Bone marrow (tissue), 2 donors: Measurements from ENCODE around the gene GTF2F1.
"Not testable (repeated sequence)": the region's sequence is repeated elsewhere in the genome, so short reads cannot be mapped to it uniquely, and the experiment has no call there.

ENCODE experiments used
- DNase-seq, 2 donors: peaks; one replicate each; lab custom pipeline; 2025; lab: John Stamatoyannopoulos, UW

The GTF2F1 gene

GRCh38 chr19:6417713-6418561 lies 25.0 kb upstream of the GTF2F1 start:
- DNase-seq, result no peak

GRCh38 chr19:6416658-6417405 lies 23.9 kb upstream of the GTF2F1 start:
- DNase-seq, result no peak

- no peak for DNase-seq
These were observed 22.7 kb upstream of the GTF2F1 start for GRCh38 chr19:6415591-6416190.

GRCh38 chr19:6414793-6415590 lies 22.0 kb upstream of the GTF2F1 start:
- DNase-seq, result no peak

GRCh38 chr19:6413721-6414643 lies 21.0 kb upstream of the GTF2F1 start:
- no peak for DNase-seq

GRCh38 chr19:6413291-6413690 lies 20.3 kb upstream of the GTF2F1 start:
- DNase-seq, result no peak

GRCh38 chr19:6412447-6413091 lies 19.6 kb upstream of the GTF2F1 start:
- no peak for DNase-seq

GRCh38 chr19:6412061-6412446 lies 19.1 kb upstream of the GTF2F1 start:
- DNase-seq, result no peak

GRCh38 chr19:6409346-6409745 lies 16.4 kb upstream of the GTF2F1 start:
- DNase-seq, result no peak

GRCh38 chr19:6406401-6406800 lies 13.4 kb upstream of the GTF2F1 start:
- no peak for DNase-seq

- no peak for DNase-seq
These were observed 10.1 kb upstream of the GTF2F1 start for GRCh38 chr19:6402837-6403608.

GRCh38 chr19:6402058-6402457 lies 9.1 kb upstream of the GTF2F1 start:
- DNase-seq, result no peak

- DNase-seq, result not testable (repeated sequence)
These were observed 7.3 kb upstream of the GTF2F1 start for GRCh38 chr19:6400062-6400944.

GRCh38 chr19:6396305-6396704 lies 3.3 kb upstream of the GTF2F1 start:
- DNase-seq, result no peak

- no peak for DNase-seq
These were observed 1.9 kb upstream of the GTF2F1 start for GRCh38 chr19:6394831-6395230.

GRCh38 chr19:6393983-6394412 lies 1.0 kb upstream of the GTF2F1 start:
- no peak for DNase-seq

GRCh38 chr19:6392221-6393073 lies 517 bp downstream of the GTF2F1 start:
- no peak for DNase-seq

GRCh38 chr19:6387372-6387771 lies 5.6 kb downstream of the GTF2F1 start:
- DNase-seq, result no peak
